ENCODE results near the gene CDH13. TPM values are rescaled to one million over a fixed set of nuclear protein-coding genes. Genes with fewer than 3 reads are reported as not detected.

CDH13 gene
- total and polyA plus RNA-seq, 2 of the 8 experiments (the other 6 are each of a cell fraction or from before 2014, with no cell fraction given) = 2.3 to 2.4 TPM

DNA sequence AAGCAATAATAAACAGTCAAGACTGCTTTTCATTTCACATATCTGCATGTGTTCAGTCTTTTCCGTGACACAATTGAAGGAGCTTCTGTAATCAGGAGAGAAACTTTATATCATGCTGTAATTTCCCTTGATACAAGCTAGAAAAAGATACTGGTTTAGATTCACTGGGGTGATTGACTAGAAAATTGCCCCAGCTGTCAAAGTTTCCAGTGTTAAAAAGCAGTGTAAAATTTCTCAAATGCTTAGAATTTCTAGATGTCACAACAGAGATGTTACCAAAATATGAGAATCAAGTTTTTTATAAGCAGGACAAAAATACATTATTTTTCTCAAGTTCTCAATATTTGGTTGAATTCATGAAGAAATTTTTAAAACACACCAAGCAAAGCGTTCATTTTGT, 888.6 kb downstream of the CDH13 start (continued):
- TF ChIP-seq POLR2AphosphoS5 (IDR thresholded peaks at IDR 0.05; ENCODE audit: low read depth, low read length) = no peak
- TF ChIP-seq, protein P1, sequence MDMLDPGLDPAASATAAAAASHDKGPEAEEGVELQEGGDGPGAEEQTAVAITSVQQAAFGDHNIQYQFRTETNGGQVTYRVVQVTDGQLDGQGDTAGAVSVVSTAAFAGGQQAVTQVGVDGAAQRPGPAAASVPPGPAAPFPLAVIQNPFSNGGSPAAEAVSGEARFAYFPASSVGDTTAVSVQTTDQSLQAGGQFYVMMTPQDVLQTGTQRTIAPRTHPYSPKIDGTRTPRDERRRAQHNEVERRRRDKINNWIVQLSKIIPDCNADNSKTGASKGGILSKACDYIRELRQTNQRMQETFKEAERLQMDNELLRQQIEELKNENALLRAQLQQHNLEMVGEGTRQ (IDR thresholded peaks at IDR 0.05; ENCODE audit: low read length) = no peak
- TF ChIP-seq TCF12 (IDR thresholded peaks at IDR 0.05; ENCODE audit: low read depth, low read length) = no peak
- TF ChIP-seq KDM4A (IDR thresholded peaks at IDR 0.05; ENCODE audit: low read depth, low read length, severe bottlenecking) = no peak
- no peak for TF ChIP-seq MAFK (IDR thresholded peaks at IDR 0.05; ENCODE audit: low read depth, low read length)
- no peak for TF ChIP-seq PHF8 (conservative IDR thresholded peaks at IDR 0.05; ENCODE audit: low read depth, low read length)
- no peak for TF ChIP-seq TBP (IDR thresholded peaks at IDR 0.05; ENCODE audit: low read depth, low read length)
